ENCODE measurements around the gene ADAT3. TPM values are rescaled to one million over a fixed set of nuclear protein-coding genes. Genes with fewer than 3 reads are reported as not detected.
A peak's percentile ranks its signal among the peaks of the same experiment; 100 is the strongest.

The ADAT3 gene
- 13.4 and 13.9 TPM in 2 replicates for total RNA-seq
- total RNA-seq (2013), result 1.9 TPM
- polyA plus RNA-seq, result 5.3 and 6.1 TPM in 2 replicates
- 5.2 and 12.8 TPM in 2 replicates for polyA minus RNA-seq

GRCh38 chr19:1905110-1905862 is at the start of gene ADAT3, which contains the start of gene SCAMP4:
ADAT3 (plus strand) TSS chr19:1905399; CDS start chr19:1912048, 6,649 bp downstream.
SCAMP4 (plus strand) TSS chr19:1905399; CDS start chr19:1915020, 9,621 bp downstream.
- H3K36me3 ChIP-seq (replicated peaks in 1 of 2; ENCODE audit: control extremely low read depth in 1 of 2, control insufficient read depth in 1 of 2, extremely low read depth in 1 of 2, insufficient read depth in 2 of 2, low read length in 1 of 2), result no peaks in the 10 kb centered on the region
- Mint-ChIP-seq H3K4me3 (peak within 1 kb of the TSS; percentile 90), H3K9me3 (ENCODE audit: insufficient read depth) (no peaks in the 10 kb centered on the region), H3K27ac (peak within 1 kb of the TSS; percentile 96), H3K4me1 (peaks cover 50% of the 10 kb centered on the region), H3K27me3 (no peaks in the 10 kb centered on the region)
- ATAC-seq (ENCODE audit: low read depth) (peak; percentile 92), DNase-seq (peak; percentile 98)
- intact Hi-C loops (cut with micrococcal nuclease), result loop anchor here (1.0 to 10.0 kb wide), 7 partner anchors 8 to 190 kb away; partner anchors contain the start of genes ABHD17A, IZUMO4, MOB3A and REXO1
- peak within 1 kb of the TSS; percentile 63 for H2AFZ ChIP-seq (ENCODE audit: insufficient read depth, low read depth, low read length, poor library complexity, severe bottlenecking)
- peak within 1 kb of the TSS; percentile 8 to 75 (median 66) for H3K4me3 ChIP-seq (ENCODE audit: control extremely low read depth in 1 of 5, extremely low read depth in 1 of 5, insufficient read depth in 1 of 5, low read depth in 2 of 5, low read length in 4 of 5)
- peaks cover 43% of the 10 kb centered on the region for H4K20me1 ChIP-seq (ENCODE audit: control insufficient read depth, insufficient read depth, low read length, poor library complexity, severe bottlenecking)
- peaks cover 48% of the 10 kb centered on the region for H3K79me2 ChIP-seq (ENCODE audit: control insufficient read depth, insufficient read depth, low read length)
- POLR2A ChIA-PET, result interaction anchor here (1.1 to 4.1 kb wide), 4 partner anchors 9 to 142 kb away, joined by 3 to 24 read pairs (median 3); no protein-coding TSS in a partner anchor
- TF ChIP-seq EZH2 (IDR thresholded peaks at IDR 0.05; ENCODE audit: borderline replicate concordance, insufficient read depth, low read depth, low read length, poor library complexity, severe bottlenecking), result no peak
- no peak for TF ChIP-seq CTCF (IDR thresholded peaks at IDR 0.05)
- peak within 1 kb of the TSS; percentile 78 to 90 for H3K27ac ChIP-seq (ENCODE audit: low read length in 2 of 2)
- H3K4me1 ChIP-seq (ENCODE audit: control insufficient read depth in 2 of 2, insufficient read depth in 2 of 2, low read length in 2 of 2), result peaks cover 48 to 70% of the 10 kb centered on the region in 2 donors
- H3K9me3 ChIP-seq (ENCODE audit: control extremely low read depth in 1 of 3, control insufficient read depth in 2 of 3, insufficient read depth in 1 of 3, low read length in 2 of 3), result peaks cover 0 to 2% (median 0%) of the 10 kb centered on the region in 3 donors
- WGBS (ENCODE audit: insufficient coverage), result under 1% methylated on average over 92 of the region's 92 CpGs
- peak within 1 kb of the TSS; percentile 88 for H3K4me2 ChIP-seq (replicated peaks; ENCODE audit: low read depth, low read length, poor library complexity, severe bottlenecking)
- CTCF ChIA-PET, result interaction anchor here (0.9 to 2.0 kb wide), 4 partner anchors 8 to 41 kb away, joined by 3 to 8 read pairs (median 6); no protein-coding TSS in a partner anchor
- no peaks in the 10 kb centered on the region for H3K27me3 ChIP-seq (replicated peaks in 1 of 4; ENCODE audit: control extremely low read depth in 1 of 4, control insufficient read depth in 3 of 4, insufficient read depth in 4 of 4, low read length in 3 of 4)
- H3K9ac ChIP-seq (ENCODE audit: low read length), result peak within 1 kb of the TSS; percentile 77
